ENCODE measurements around the gene WBP1L.

WBP1L gene

GRCh38 chr10:102782673-102783551, 39.2 kb downstream of the WBP1L start:
- no peak for TF ChIP-seq CTCF (IDR thresholded peaks at IDR 0.05; ENCODE audit: extremely low read depth, insufficient read depth, missing control alignments)
- in situ Hi-C loops (cut with MboI; ENCODE audit: low pct_unique_long_range_greater_than_20kb, low sequenced_read_pairs, unreplicated experiment): no loop called here
- DNase-seq (ENCODE audit: low spot score): no peak

GRCh38 chr10:102783568-102783967, 39.8 kb downstream of the WBP1L start:
- no peak for DNase-seq (ENCODE audit: low spot score)
- no peak for TF ChIP-seq CTCF (IDR thresholded peaks at IDR 0.05; ENCODE audit: extremely low read depth, insufficient read depth, missing control alignments)
- in situ Hi-C loops (cut with MboI; ENCODE audit: low pct_unique_long_range_greater_than_20kb, low sequenced_read_pairs, unreplicated experiment): no loop called here

- in situ Hi-C loops (cut with MboI; ENCODE audit: low pct_unique_long_range_greater_than_20kb, low sequenced_read_pairs, unreplicated experiment): no loop called here
- no peak for DNase-seq (ENCODE audit: low spot score)
- no peak for TF ChIP-seq CTCF (IDR thresholded peaks at IDR 0.05; ENCODE audit: extremely low read depth, insufficient read depth, missing control alignments)
Measured at GRCh38 chr10:102785818-102786217, 42.1 kb downstream of the WBP1L start.

- in situ Hi-C loops (cut with MboI; ENCODE audit: low pct_unique_long_range_greater_than_20kb, low sequenced_read_pairs, unreplicated experiment): no loop called here
- DNase-seq (ENCODE audit: low spot score): no peak
- no peak for TF ChIP-seq CTCF (IDR thresholded peaks at IDR 0.05; ENCODE audit: extremely low read depth, insufficient read depth, missing control alignments)
Measured at GRCh38 chr10:102791754-102792395, 48.1 kb downstream of the WBP1L start.

GRCh38 chr10:102795453-102796406, 52.0 kb downstream of the WBP1L start:
- in situ Hi-C loops (cut with MboI; ENCODE audit: low pct_unique_long_range_greater_than_20kb, low sequenced_read_pairs, unreplicated experiment): no loop called here
- DNase-seq (ENCODE audit: low spot score): no peak
- TF ChIP-seq CTCF (IDR thresholded peaks at IDR 0.05; ENCODE audit: extremely low read depth, insufficient read depth, missing control alignments): no peak
